ENCODE results near the gene TRIM24.

GRCh38 chr7:138549082-138549481 is 89.0 kb downstream of the TRIM24 start:
- TF ChIP-seq EGR1 (IDR thresholded peaks at IDR 0.05; ENCODE audit: low read depth in 2 of 2) (no peak), CTCF (IDR thresholded peaks at IDR 0.05; ENCODE audit: low read depth, low read length, missing input control) (no peak), JUND (IDR thresholded peaks at IDR 0.05) (no peak), FOXA1 (IDR thresholded peaks at IDR 0.05) (no peak), GABPA (IDR thresholded peaks at IDR 0.05 in 1 of 2, conservative IDR thresholded peaks at IDR 0.05 in 1 of 2) (no peak), ATF3 (IDR thresholded peaks at IDR 0.05) (no peak), TAF1 (conservative IDR thresholded peaks at IDR 0.05) (no peak), SP1 (IDR thresholded peaks at IDR 0.05) (no peak), NR2F2 (IDR thresholded peaks at IDR 0.05) (no peak), RAD21 (IDR thresholded peaks at IDR 0.05) (no peak)

All from liver (tissue), 3 donors.